Fibroblast of pulmonary artery (primary cell): ENCODE measurements around the gene FOXJ1.

ENCODE experiments used
- DNase-seq: peaks from one replicate; pipeline ENCODE4 v3.0.0-alpha.2; 2010; ENCODE audit warnings: low read depth
- H3K4me3 ChIP-seq: replicated peaks from 2 replicates; pipeline ENCODE4 v1.5.1; 2011; ENCODE audit warnings: low read depth, mild to moderate bottlenecking, control low read depth, low read length, moderate library complexity
- CTCF ChIP-seq: IDR thresholded peaks from 2 replicates; pipeline ENCODE4 v1.5.1; 2011; ENCODE audit warnings: mild to moderate bottlenecking, control low read depth, low read length, inconsistent platforms; ENCODE audit errors: missing control alignments

The FOXJ1 gene

GRCh38 chr17:76136276-76137000, 4.6 kb downstream of the FOXJ1 start:
- DNase-seq = no peak
- no peak overlapping the region for H3K4me3 ChIP-seq
- no peak for TF ChIP-seq CTCF

GRCh38 chr17:76135810-76136188, 5.2 kb downstream of the FOXJ1 start:
- H3K4me3 ChIP-seq = no peak overlapping the region
- DNase-seq = no peak
- no peak for TF ChIP-seq CTCF

GRCh38 chr17:76134911-76135809, 5.9 kb downstream of the FOXJ1 start:
- no peak for DNase-seq
- no peak for TF ChIP-seq CTCF
- no peak overlapping the region for H3K4me3 ChIP-seq

- DNase-seq = no peak
- TF ChIP-seq CTCF = no peak
- H3K4me3 ChIP-seq = no peak overlapping the region
These were observed 8.3 kb downstream of the FOXJ1 start for GRCh38 chr17:76132574-76133338.

GRCh38 chr17:76131692-76132573, 9.1 kb downstream of the FOXJ1 start:
- TF ChIP-seq CTCF = no peak
- no peak overlapping the region for H3K4me3 ChIP-seq
- DNase-seq = no peak
